ENCODE data around the gene CBX6.

- TF ChIP-seq RCOR1 (conservative IDR thresholded peaks at IDR 0.05; ENCODE audit: low read depth, low read length) = no peak
- TF ChIP-seq POLR2A (IDR thresholded peaks at IDR 0.05; ENCODE audit: low read depth, low read length) = no peak
- TF ChIP-seq CTCF (IDR thresholded peaks at IDR 0.05 in 2 of 3, conservative IDR thresholded peaks at IDR 0.05 in 1 of 3; ENCODE audit: control insufficient read depth in 2 of 3, extremely low read depth in 1 of 3, insufficient read depth in 1 of 3, low read depth in 3 of 3, low read length in 3 of 3) = no peak
Measured at GRCh38 chr22:38849811-38850210, 22.2 kb downstream of the CBX6 start.
